LNCAP (cell line): ENCODE data around the gene SCG5.

Experiments used
- CTCF ChIP-seq: fragments of 450-650 bp; IDR thresholded peaks from 2 replicates; pipeline ENCODE4 v1.5.1; 2017; ENCODE audit warnings: mild to moderate bottlenecking

Gene SCG5

GRCh38 chr15:32669896-32670611 is 28.5 kb downstream of the SCG5 start:
- no peak for TF ChIP-seq CTCF

- TF ChIP-seq CTCF: no peak
Measured at GRCh38 chr15:32670623-32671022, 29.1 kb downstream of the SCG5 start.

- TF ChIP-seq CTCF: no peak
Measured at GRCh38 chr15:32671339-32672325, 30.1 kb downstream of the SCG5 start.

GRCh38 chr15:32674681-32675080 is 33.2 kb downstream of the SCG5 start:
- no peak for TF ChIP-seq CTCF

- no peak for TF ChIP-seq CTCF
Measured at GRCh38 chr15:32675466-32675865, 34.0 kb downstream of the SCG5 start.

- TF ChIP-seq CTCF: no peak
Measured at GRCh38 chr15:32676169-32676568, 34.7 kb downstream of the SCG5 start.

- TF ChIP-seq CTCF: no peak
Measured at GRCh38 chr15:32677238-32677750, 35.8 kb downstream of the SCG5 start.
